ENCODE measurements around the gene DYNLT4. TPM values are rescaled to one million over a fixed set of nuclear protein-coding genes. Genes with fewer than 3 reads are reported as not detected.
"Not testable (repeated sequence)": the region's sequence is repeated elsewhere in the genome, so short reads cannot be mapped to it uniquely, and the experiment has no call there.

Gene DYNLT4
- polyA plus RNA-seq, 1 donor (not counting 4 experiments of a cell fraction or from before 2014, with no cell fraction given): not detected

- H3K27ac ChIP-seq (ENCODE audit: control insufficient read depth, insufficient read depth, low read length): peak within 1 kb of the TSS; percentile 76
- TF ChIP-seq CTCF (optimal IDR thresholded peaks at IDR 0.05 in 1 of 3, IDR thresholded peaks at IDR 0.05 in 1 of 3, conservative IDR thresholded peaks at IDR 0.05 in 1 of 3; ENCODE audit: extremely low read depth in 1 of 3, insufficient read depth in 2 of 3, low read length in 3 of 3) (peak in 2 of 3 experiments; percentile 89 to 95), EZH2 (IDR thresholded peaks at IDR 0.05; ENCODE audit: low read length) (no peak)
- H3K4me2 ChIP-seq (ENCODE audit: control insufficient read depth, extremely low read depth, insufficient read depth, low read depth, low read length): peak within 1 kb of the TSS; percentile 98
- peak within 1 kb of the TSS; percentile 89 to 99 (median 92) for H3K4me3 ChIP-seq (ENCODE audit: control insufficient read depth in 2 of 3, extremely low read depth in 1 of 3, insufficient read depth in 2 of 3, low read depth in 1 of 3, low read length in 3 of 3)
- peaks cover 41% of the 10 kb centered on the region for H3K79me2 ChIP-seq (ENCODE audit: control insufficient read depth, insufficient read depth, low read length)
- peaks cover 6% of the 10 kb centered on the region for H4K20me1 ChIP-seq (ENCODE audit: control insufficient read depth, extremely low read depth, insufficient read depth, low read length)
- H3K4me1 ChIP-seq (ENCODE audit: control insufficient read depth, extremely low read depth, insufficient read depth, low read length): peaks cover 30% of the 10 kb centered on the region
- H2AFZ ChIP-seq (ENCODE audit: control insufficient read depth, low read length): peak within 1 kb of the TSS; percentile 55
- dilution Hi-C loops (cut with MboI; ENCODE audit: extremely low pct_ligation_motif_present, low sequenced_read_pairs): no loop called here
- H3K36me3 ChIP-seq (ENCODE audit: control insufficient read depth in 2 of 2, extremely low read depth in 1 of 2, insufficient read depth in 2 of 2, low read length in 2 of 2): peaks cover 23 to 28% of the 10 kb centered on the region in 2 experiments
- no peaks in the 10 kb centered on the region for H3K9me3 ChIP-seq (ENCODE audit: control insufficient read depth, low read depth, low read length)
- peak within 1 kb of the TSS; percentile 88 for H3K9ac ChIP-seq (ENCODE audit: control insufficient read depth, extremely low read depth, insufficient read depth, low read length)
- H3K27me3 ChIP-seq (ENCODE audit: control insufficient read depth, extremely low read depth, insufficient read depth, low read length): no peaks in the 10 kb centered on the region
- H3K9me1 ChIP-seq (ENCODE audit: control insufficient read depth, extremely low read depth, insufficient read depth, low read length): no peaks in the 10 kb centered on the region
- DNase-seq (ENCODE audit: low read depth, low spot score) (peak; percentile 94), FAIRE-seq (peak; percentile 76)
Measured at GRCh38 chr1:44799770-44800584, 7.2 kb downstream of the DYNLT4 start, which contains the start of gene PLK3. Gene PLK3, plus strand, starts transcription at chr1:44800377. Its CDS starts 87 bp downstream, at chr1:44800464.

GRCh38 chr1:44798481-44799365, 8.4 kb downstream of the DYNLT4 start:
- Histone ChIP-seq H3K9ac (ENCODE audit: control insufficient read depth, extremely low read depth, insufficient read depth, low read length) (no peak overlapping the region), H3K27me3 (ENCODE audit: control insufficient read depth, extremely low read depth, insufficient read depth, low read length) (no peaks in the 10 kb centered on the region), H3K36me3 (ENCODE audit: control insufficient read depth in 2 of 2, extremely low read depth in 1 of 2, insufficient read depth in 2 of 2, low read length in 2 of 2) (peaks cover 16 to 19% of the 10 kb centered on the region in 2 experiments), H3K4me2 (ENCODE audit: control insufficient read depth, extremely low read depth, insufficient read depth, low read depth, low read length) (no peak overlapping the region), H3K4me1 (ENCODE audit: control insufficient read depth, extremely low read depth, insufficient read depth, low read length) (peaks cover 22% of the 10 kb centered on the region), H3K79me2 (ENCODE audit: control insufficient read depth, insufficient read depth, low read length) (peaks cover 34% of the 10 kb centered on the region), H3K27ac (ENCODE audit: control insufficient read depth, insufficient read depth, low read length) (no peak overlapping the region), H2AFZ (ENCODE audit: control insufficient read depth, low read length) (no peak overlapping the region), H3K9me1 (ENCODE audit: control insufficient read depth, extremely low read depth, insufficient read depth, low read length) (no peaks in the 10 kb centered on the region), H4K20me1 (ENCODE audit: control insufficient read depth, extremely low read depth, insufficient read depth, low read length) (peaks cover 6% of the 10 kb centered on the region), H3K9me3 (ENCODE audit: control insufficient read depth, low read depth, low read length) (no peaks in the 10 kb centered on the region), H3K4me3 (ENCODE audit: control insufficient read depth in 2 of 3, extremely low read depth in 1 of 3, insufficient read depth in 2 of 3, low read depth in 1 of 3, low read length in 3 of 3) (no peak overlapping the region)
- DNase-seq (ENCODE audit: low read depth, low spot score) (no peak), FAIRE-seq (peak; percentile 32)
- dilution Hi-C loops (cut with MboI; ENCODE audit: extremely low pct_ligation_motif_present, low sequenced_read_pairs): no loop called here
- TF ChIP-seq EZH2 (IDR thresholded peaks at IDR 0.05; ENCODE audit: low read length) (no peak), CTCF (optimal IDR thresholded peaks at IDR 0.05 in 1 of 3, IDR thresholded peaks at IDR 0.05 in 1 of 3, conservative IDR thresholded peaks at IDR 0.05 in 1 of 3; ENCODE audit: extremely low read depth in 1 of 3, insufficient read depth in 2 of 3, low read length in 3 of 3) (no peak)

GRCh38 chr1:44797886-44798285, 9.3 kb downstream of the DYNLT4 start:
- FAIRE-seq; H3K27ac ChIP-seq (ENCODE audit: control insufficient read depth, insufficient read depth, low read length); H3K9me1 ChIP-seq (ENCODE audit: control insufficient read depth, extremely low read depth, insufficient read depth, low read length); H3K4me3 ChIP-seq (ENCODE audit: control insufficient read depth in 2 of 3, extremely low read depth in 1 of 3, insufficient read depth in 2 of 3, low read depth in 1 of 3, low read length in 3 of 3); H4K20me1 ChIP-seq (ENCODE audit: control insufficient read depth, extremely low read depth, insufficient read depth, low read length); dilution Hi-C loops (cut with MboI; ENCODE audit: extremely low pct_ligation_motif_present, low sequenced_read_pairs); H3K9me3 ChIP-seq (ENCODE audit: control insufficient read depth, low read depth, low read length); H3K9ac ChIP-seq (ENCODE audit: control insufficient read depth, extremely low read depth, insufficient read depth, low read length); H3K4me2 ChIP-seq (ENCODE audit: control insufficient read depth, extremely low read depth, insufficient read depth, low read depth, low read length); H2AFZ ChIP-seq (ENCODE audit: control insufficient read depth, low read length); H3K27me3 ChIP-seq (ENCODE audit: control insufficient read depth, extremely low read depth, insufficient read depth, low read length); DNase-seq (ENCODE audit: low read depth, low spot score): not testable (repeated sequence)
- peaks cover 14% of the 10 kb centered on the region for H3K4me1 ChIP-seq (ENCODE audit: control insufficient read depth, extremely low read depth, insufficient read depth, low read length)
- peaks cover 9 to 11% of the 10 kb centered on the region in 2 experiments for H3K36me3 ChIP-seq (ENCODE audit: control insufficient read depth in 2 of 2, extremely low read depth in 1 of 2, insufficient read depth in 2 of 2, low read length in 2 of 2)
- peaks cover 25% of the 10 kb centered on the region for H3K79me2 ChIP-seq (ENCODE audit: control insufficient read depth, insufficient read depth, low read length)
